Spleen (tissue), 11 donors: ENCODE results near the gene MANBA. TPM values are rescaled to one million over a fixed set of nuclear protein-coding genes. Genes with fewer than 3 reads are reported as not detected.

ENCODE experiments used
- DNase-seq: peaks from one replicate; pipeline ENCODE4 v3.0.0-alpha.2; 2020
- H3K27ac ChIP-seq, 8 donors: fragments of 200-600 bp; sonication (generic) in 7 of 8; 1 replicate in 4 of 8; 2 replicates in 4 of 8; pipeline versions ENCODE4 v1.5.0 to v1.8.0; 2016 to 2021; ENCODE audit warnings: inconsistent platforms in 4 of 8, mild to moderate bottlenecking in 4 of 8, moderate library complexity in 1 of 8
- H3K27me3 ChIP-seq, 7 donors: fragments of 200-600 bp; sonication (generic) in 6 of 7; replicated peaks in 1 of 7; 1 replicate in 4 of 7; 2 replicates in 3 of 7; pipeline versions ENCODE4 v1.5.0 to v1.8.0; 2016 to 2021; ENCODE audit warnings: inconsistent platforms in 3 of 7, mild to moderate bottlenecking in 1 of 7
- H3K36me3 ChIP-seq, 6 donors: fragments of 200-600 bp; sonication (generic) in 5 of 6; 1 replicate in 4 of 6; 2 replicates in 2 of 6; pipeline versions ENCODE4 v1.5.0 to v1.8.0; 2016 to 2021; ENCODE audit warnings: inconsistent platforms in 2 of 6
- H3K4me1 ChIP-seq, 6 donors: fragments of 200-600 bp; sonication (generic) in 5 of 6; 1 replicate in 3 of 6; 2 replicates in 3 of 6; pipeline versions ENCODE4 v1.5.0 to v1.8.0; 2016 to 2021; ENCODE audit warnings: inconsistent platforms in 3 of 6
- H3K4me3 ChIP-seq, 8 donors: fragments of 200-600 bp; sonication (generic) in 7 of 8; 1 replicate in 4 of 8; 2 replicates in 4 of 8; pipeline versions ENCODE4 v1.5.0 to v1.8.0; 2016 to 2021; ENCODE audit warnings: inconsistent platforms in 4 of 8, mild to moderate bottlenecking in 4 of 8, moderate library complexity in 2 of 8
- H3K9me3 ChIP-seq, 8 donors: fragments of 200-600 bp; sonication (generic) in 7 of 8; 1 replicate in 4 of 8; 2 replicates in 4 of 8; pipeline versions ENCODE4 v1.5.0 to v1.8.0; 2016 to 2021; ENCODE audit warnings: inconsistent platforms in 4 of 8
- POLR2A ChIP-seq, 3 donors: fragments of 450-650 bp; IDR thresholded peaks; one replicate each; pipeline ENCODE4 v1.5.1; 2017; ENCODE audit warnings: antibody characterized with exemption in 3 of 3, mild to moderate bottlenecking in 1 of 3
- POLR2AphosphoS5 ChIP-seq, 3 donors: sonication (generic); formaldehyde crosslinking; IDR thresholded peaks; one replicate each; pipeline ENCODE4 v1.5.1; 2017; ENCODE audit warnings: antibody characterized with exemption in 3 of 3
- WGBS, 5 donors: extraction: QIAGEN DNeasy Blood & Tissue Kit in 3 of 5; methylation state at CpG; one replicate each; pipeline versions ENCODE4 v1.1.5 to v1.1.7; 2013 to 2018; 5-methylcytosine and 5-hydroxymethylcytosine counted together
- intact Hi-C: fragments of 100-400 bp; cut with DNase I; formaldehyde crosslinking; loops from one replicate; pipeline ENCODE4 v1.15.0; 2023; ENCODE audit warnings: low total_unique reads
- polyA plus RNA-seq, 3 donors: library from polyadenylated mRNA; stranded (reverse); fragments of 200-250 nt; gene quantifications; one replicate each; pipeline ENCODE4 v1.2.1, GENCODE V29; 2013
- total RNA-seq, 7 donors: library from RNA; depleted of rRNA in 3 of 7; stranded (reverse); fragments of >200 nt in 3 of 7; fragmentation: NEBNext Ultra II Directional in 4 of 7; extraction: Animal tissue kit (Norgen Biotek cat#: 25700) in 4 of 7; gene quantifications; one replicate each; pipeline versions ENCODE4 v1.1.0 to v1.2.1, GENCODE V29; 2016 to 2021
- TF ChIP-seq, protein P1 (sequence below), 11 experiments: fragments of 200-600 bp in 7 of 11; fragments of 450-650 bp in 4 of 11; sonication (generic) in 4 of 11; IDR thresholded peaks in 8 of 11; conservative IDR thresholded peaks in 3 of 11; 1 replicate in 7 of 11; 2 replicates in 4 of 11; pipeline versions ENCODE4 v1.4.0 to v1.8.0; 2016 to 2021; ENCODE audit warnings: antibody characterized with exemption in 11 of 11, inconsistent platforms in 4 of 11, mild to moderate bottlenecking in 1 of 11
- donor health status: healthy with polysubstance abuse.
- donor health status: DM: no; HTN: no; CAD: no; lungs with moderate emphysema.
- donor health status: DM: no; HTN: no; CAD: no.
- donor health status: Bipolar disorder and iron deficiency.
- donor health status: healthy.
- donor health status: DM: no; HTN: no; CAD: no.
- donor health status: DM: yes; HTN: yes; CAD: no.

Gene MANBA
- total and polyA plus RNA-seq, 10 donors = 15.7 to 112 (median 50.3) TPM

DNA sequence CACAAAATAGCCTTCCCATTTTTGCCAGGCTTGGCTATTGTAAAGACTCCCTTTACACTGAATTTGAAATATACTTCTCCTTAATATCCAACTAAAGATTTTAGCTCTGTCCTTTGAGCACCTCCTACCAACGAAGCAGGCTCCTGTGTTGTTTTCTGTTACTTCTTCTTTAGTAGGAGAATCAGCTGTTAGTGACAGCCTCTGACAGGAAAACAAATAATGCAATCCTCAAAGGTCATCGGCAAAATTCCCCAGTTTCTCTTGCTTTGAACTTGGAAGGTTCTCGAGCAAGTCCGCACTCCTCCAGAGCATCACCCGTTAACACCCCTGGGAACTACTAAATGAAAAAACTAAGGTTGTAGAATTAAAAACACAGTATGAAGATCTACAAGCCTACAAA, 66.9 kb downstream of the MANBA start:
- TF ChIP-seq POLR2AphosphoS5 (IDR thresholded peaks at IDR 0.05) (no peak), POLR2A (IDR thresholded peaks at IDR 0.05) (no peak)
- TF ChIP-seq, protein P1, sequence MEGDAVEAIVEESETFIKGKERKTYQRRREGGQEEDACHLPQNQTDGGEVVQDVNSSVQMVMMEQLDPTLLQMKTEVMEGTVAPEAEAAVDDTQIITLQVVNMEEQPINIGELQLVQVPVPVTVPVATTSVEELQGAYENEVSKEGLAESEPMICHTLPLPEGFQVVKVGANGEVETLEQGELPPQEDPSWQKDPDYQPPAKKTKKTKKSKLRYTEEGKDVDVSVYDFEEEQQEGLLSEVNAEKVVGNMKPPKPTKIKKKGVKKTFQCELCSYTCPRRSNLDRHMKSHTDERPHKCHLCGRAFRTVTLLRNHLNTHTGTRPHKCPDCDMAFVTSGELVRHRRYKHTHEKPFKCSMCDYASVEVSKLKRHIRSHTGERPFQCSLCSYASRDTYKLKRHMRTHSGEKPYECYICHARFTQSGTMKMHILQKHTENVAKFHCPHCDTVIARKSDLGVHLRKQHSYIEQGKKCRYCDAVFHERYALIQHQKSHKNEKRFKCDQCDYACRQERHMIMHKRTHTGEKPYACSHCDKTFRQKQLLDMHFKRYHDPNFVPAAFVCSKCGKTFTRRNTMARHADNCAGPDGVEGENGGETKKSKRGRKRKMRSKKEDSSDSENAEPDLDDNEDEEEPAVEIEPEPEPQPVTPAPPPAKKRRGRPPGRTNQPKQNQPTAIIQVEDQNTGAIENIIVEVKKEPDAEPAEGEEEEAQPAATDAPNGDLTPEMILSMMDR (IDR thresholded peaks at IDR 0.05 in 8 of 11, conservative IDR thresholded peaks at IDR 0.05 in 3 of 11) = no peak
- no peak overlapping the region for H3K4me3 ChIP-seq
- intact Hi-C loops = no loop called here
- peaks cover 0 to under 1% (median 0%) of the 10 kb centered on the region in 6 donors for H3K4me1 ChIP-seq
- H3K36me3 ChIP-seq = peaks cover 0 to 74% (median 12%) of the 10 kb centered on the region in 6 donors
- WGBS, 5 donors = 86 to 92% (median 89%) methylated on average over 5 of the region's 5 CpGs
- DNase-seq = no peak
- H3K27ac ChIP-seq = no peak overlapping the region
- H3K9me3 ChIP-seq = no peaks in the 10 kb centered on the region
- no peaks in the 10 kb centered on the region for H3K27me3 ChIP-seq

DNA sequence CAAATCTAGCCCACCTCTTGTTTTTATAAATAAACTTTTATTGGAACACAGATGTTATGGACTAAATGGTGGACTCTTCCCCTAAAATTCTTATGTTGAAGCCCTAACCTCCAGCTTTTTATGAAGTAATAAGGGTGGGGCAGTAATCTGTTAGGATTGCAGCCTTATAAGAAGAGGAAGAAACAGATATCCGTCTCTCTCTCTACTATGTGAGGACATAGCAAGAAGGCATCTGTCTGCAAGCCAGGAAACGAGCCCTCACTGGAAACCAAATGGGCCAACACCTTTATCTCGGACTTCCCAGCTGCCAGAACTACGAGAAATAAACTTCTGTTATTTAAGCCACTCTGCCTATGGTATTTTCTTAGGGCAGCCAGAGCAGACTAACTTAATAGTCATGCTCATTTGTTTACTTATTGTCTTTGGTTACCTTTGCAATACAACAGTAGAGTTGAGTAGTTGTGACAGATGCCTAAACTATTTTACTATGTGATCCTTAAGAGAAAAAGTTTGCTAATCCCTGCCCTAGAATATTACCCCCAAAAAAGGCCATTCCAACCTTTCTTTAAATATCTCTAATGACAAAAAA, 67.4 kb downstream of the MANBA start:
- intact Hi-C loops = no loop called here
- H3K36me3 ChIP-seq = peaks cover 0 to 79% (median 13%) of the 10 kb centered on the region in 6 donors
- peak overlapping the region in 2 of 8 donors; percentile 8 to 11 for H3K27ac ChIP-seq
- H3K4me1 ChIP-seq = peaks cover 0 to 6% (median under 1%) of the 10 kb centered on the region in 6 donors
- H3K27me3 ChIP-seq = no peaks in the 10 kb centered on the region
- DNase-seq = no peak
- TF ChIP-seq POLR2A (IDR thresholded peaks at IDR 0.05) = no peak
- TF ChIP-seq, protein P1 (IDR thresholded peaks at IDR 0.05 in 8 of 11, conservative IDR thresholded peaks at IDR 0.05 in 3 of 11) = no peak
- no peak for TF ChIP-seq POLR2AphosphoS5 (IDR thresholded peaks at IDR 0.05)
- no peak overlapping the region for H3K4me3 ChIP-seq
- 48 to 82% (median 75%) methylated on average over 4 of the region's 4 CpGs for WGBS, 5 donors
- no peaks in the 10 kb centered on the region for H3K9me3 ChIP-seq

DNA sequence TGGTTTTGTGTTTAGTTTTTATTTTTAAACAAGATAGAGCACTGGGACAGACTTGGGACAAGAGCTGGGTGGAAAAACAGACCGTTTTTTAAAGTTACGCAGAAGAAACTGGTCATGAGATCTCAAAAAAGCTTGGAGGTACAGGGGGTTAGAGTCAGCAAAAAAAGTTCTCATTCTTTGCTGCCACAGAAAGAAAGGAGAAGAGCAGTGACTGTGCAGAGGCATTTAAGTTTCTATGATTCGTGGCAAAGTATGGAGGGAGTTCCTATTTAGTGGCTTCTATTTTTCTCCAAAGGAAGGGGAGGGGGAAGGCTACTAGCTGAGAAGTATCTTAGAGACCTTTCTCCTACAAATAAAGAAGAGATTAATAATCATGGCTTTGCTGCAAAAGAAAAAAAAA, 68.3 kb downstream of the MANBA start:
- intact Hi-C loops = no loop called here
- Histone ChIP-seq H3K4me3 (no peak overlapping the region), H3K36me3 (peaks cover 0 to 81% (median 14%) of the 10 kb centered on the region in 6 donors), H3K27ac (peak overlapping the region in 4 of 8 donors; percentile 8 to 28 (median 13)), H3K4me1 (peaks cover 0 to 14% (median 4%) of the 10 kb centered on the region in 6 donors), H3K9me3 (no peaks in the 10 kb centered on the region), H3K27me3 (no peaks in the 10 kb centered on the region)
- TF ChIP-seq, protein P1 (IDR thresholded peaks at IDR 0.05 in 8 of 11, conservative IDR thresholded peaks at IDR 0.05 in 3 of 11) = no peak
- TF ChIP-seq POLR2AphosphoS5 (IDR thresholded peaks at IDR 0.05) = no peak
- TF ChIP-seq POLR2A (IDR thresholded peaks at IDR 0.05) = no peak
- no peak for DNase-seq
- WGBS, 5 donors = 76 to 86% (median 81%) methylated on average over 3 of the region's 3 CpGs

DNA sequence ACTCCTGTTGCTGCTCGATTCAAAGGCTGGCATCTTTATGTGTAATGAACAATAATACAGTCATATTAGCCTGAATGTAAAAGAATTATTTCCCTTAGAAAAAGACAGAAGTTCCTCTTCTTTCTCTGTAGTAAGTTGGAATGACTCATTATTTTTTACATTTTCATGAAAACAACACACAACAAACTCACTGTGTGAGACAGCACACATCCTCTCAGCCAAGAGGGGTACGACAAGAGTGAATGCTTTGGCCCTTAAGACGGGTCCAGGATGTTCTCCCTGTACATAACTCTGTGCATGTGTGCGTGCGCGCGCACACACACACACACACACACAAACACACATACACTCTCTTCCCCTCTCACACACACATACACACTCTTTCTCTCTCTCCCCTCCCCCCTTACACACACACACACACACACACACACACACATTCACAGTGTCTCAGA, 72.8 kb downstream of the MANBA start:
- Histone ChIP-seq H3K27ac (peak overlapping the region in 4 of 8 donors; percentile 16 to 54 (median 52)), H3K9me3 (no peaks in the 10 kb centered on the region), H3K27me3 (no peaks in the 10 kb centered on the region), H3K4me1 (peaks cover 0 to 22% (median 8%) of the 10 kb centered on the region in 6 donors), H3K4me3 (no peak overlapping the region), H3K36me3 (peaks cover 0 to 72% (median 11%) of the 10 kb centered on the region in 6 donors)
- peak; percentile 49 for DNase-seq
- intact Hi-C loops = no loop called here
- WGBS, 5 donors = 81 to 88% (median 86%) methylated on average over 7 of the region's 7 CpGs
- TF ChIP-seq POLR2AphosphoS5 (IDR thresholded peaks at IDR 0.05) = no peak
- no peak for TF ChIP-seq POLR2A (IDR thresholded peaks at IDR 0.05)
- TF ChIP-seq, protein P1 (IDR thresholded peaks at IDR 0.05 in 8 of 11, conservative IDR thresholded peaks at IDR 0.05 in 3 of 11) = no peak
